ENCODE data around the gene CYTL1. TPM values are rescaled to one million over a fixed set of nuclear protein-coding genes. Genes with fewer than 3 reads are reported as not detected.

CYTL1 gene
- total and polyA plus RNA-seq, 9 of the 15 experiments (the other 6 are each of a cell fraction or from before 2014, with no cell fraction given) = not detected

DNA sequence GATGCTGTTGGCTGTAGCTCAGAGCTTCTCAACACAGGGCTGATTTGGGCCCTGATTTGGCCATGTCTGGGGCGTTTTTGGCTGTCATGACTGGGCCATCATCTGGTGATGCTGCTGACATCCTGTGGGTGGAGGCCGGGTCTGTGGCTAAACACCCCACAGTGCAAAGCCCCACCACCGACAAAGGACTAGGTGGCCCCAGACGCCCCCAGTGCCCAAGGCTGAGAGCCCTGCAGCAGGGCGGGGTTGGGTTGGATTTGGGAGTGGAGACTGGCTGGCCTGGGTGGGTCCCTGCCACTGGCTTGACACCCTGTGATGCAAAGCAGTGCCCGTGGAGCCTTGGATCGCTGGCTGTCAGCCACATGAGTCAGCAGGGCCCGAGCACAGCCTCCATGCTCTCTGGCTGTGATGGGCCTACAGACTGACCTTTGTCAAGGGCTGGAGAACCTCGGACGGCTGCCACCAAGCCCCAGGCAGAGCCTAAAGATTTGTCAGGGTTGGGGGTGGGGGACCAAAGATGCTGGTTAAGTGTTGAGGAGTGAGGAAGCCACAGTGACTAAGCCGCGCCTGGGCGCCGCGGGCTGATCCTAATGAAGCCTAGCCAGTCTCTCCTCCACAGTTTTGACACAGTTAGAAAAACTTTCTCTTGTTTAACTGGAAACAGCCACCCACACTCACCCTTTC is 28.3 kb downstream of the CYTL1 start (continued):
- TF ChIP-seq, protein P1, sequence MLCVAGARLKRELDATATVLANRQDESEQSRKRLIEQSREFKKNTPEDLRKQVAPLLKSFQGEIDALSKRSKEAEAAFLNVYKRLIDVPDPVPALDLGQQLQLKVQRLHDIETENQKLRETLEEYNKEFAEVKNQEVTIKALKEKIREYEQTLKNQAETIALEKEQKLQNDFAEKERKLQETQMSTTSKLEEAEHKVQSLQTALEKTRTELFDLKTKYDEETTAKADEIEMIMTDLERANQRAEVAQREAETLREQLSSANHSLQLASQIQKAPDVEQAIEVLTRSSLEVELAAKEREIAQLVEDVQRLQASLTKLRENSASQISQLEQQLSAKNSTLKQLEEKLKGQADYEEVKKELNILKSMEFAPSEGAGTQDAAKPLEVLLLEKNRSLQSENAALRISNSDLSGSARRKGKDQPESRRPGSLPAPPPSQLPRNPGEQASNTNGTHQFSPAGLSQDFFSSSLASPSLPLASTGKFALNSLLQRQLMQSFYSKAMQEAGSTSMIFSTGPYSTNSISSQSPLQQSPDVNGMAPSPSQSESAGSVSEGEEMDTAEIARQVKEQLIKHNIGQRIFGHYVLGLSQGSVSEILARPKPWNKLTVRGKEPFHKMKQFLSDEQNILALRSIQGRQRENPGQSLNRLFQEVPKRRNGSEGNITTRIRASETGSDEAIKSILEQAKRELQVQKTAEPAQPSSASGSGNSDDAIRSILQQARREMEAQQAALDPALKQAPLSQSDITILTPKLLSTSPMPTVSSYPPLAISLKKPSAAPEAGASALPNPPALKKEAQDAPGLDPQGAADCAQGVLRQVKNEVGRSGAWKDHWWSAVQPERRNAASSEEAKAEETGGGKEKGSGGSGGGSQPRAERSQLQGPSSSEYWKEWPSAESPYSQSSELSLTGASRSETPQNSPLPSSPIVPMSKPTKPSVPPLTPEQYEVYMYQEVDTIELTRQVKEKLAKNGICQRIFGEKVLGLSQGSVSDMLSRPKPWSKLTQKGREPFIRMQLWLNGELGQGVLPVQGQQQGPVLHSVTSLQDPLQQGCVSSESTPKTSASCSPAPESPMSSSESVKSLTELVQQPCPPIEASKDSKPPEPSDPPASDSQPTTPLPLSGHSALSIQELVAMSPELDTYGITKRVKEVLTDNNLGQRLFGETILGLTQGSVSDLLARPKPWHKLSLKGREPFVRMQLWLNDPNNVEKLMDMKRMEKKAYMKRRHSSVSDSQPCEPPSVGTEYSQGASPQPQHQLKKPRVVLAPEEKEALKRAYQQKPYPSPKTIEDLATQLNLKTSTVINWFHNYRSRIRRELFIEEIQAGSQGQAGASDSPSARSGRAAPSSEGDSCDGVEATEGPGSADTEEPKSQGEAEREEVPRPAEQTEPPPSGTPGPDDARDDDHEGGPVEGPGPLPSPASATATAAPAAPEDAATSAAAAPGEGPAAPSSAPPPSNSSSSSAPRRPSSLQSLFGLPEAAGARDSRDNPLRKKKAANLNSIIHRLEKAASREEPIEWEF (CRISPR knock-in tag; IDR thresholded peaks at IDR 0.05) = no peak
- TF ChIP-seq, protein P2, sequence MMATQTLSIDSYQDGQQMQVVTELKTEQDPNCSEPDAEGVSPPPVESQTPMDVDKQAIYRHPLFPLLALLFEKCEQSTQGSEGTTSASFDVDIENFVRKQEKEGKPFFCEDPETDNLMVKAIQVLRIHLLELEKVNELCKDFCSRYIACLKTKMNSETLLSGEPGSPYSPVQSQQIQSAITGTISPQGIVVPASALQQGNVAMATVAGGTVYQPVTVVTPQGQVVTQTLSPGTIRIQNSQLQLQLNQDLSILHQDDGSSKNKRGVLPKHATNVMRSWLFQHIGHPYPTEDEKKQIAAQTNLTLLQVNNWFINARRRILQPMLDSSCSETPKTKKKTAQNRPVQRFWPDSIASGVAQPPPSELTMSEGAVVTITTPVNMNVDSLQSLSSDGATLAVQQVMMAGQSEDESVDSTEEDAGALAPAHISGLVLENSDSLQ (IDR thresholded peaks at IDR 0.05) = peak; percentile 34; the same call in 1 of the 2 replicates
- no peak for TF ChIP-seq BCL6 (CRISPR knock-in tag; IDR thresholded peaks at IDR 0.05)
